Liver (tissue), 9 donors: ENCODE results near the gene LEKR1. TPM values are rescaled to one million over a fixed set of nuclear protein-coding genes. Genes with fewer than 3 reads are reported as not detected.

ENCODE experiments used
- DNase-seq: peaks from one replicate; pipeline ENCODE4 v3.0.0-alpha.2; 2017; ENCODE audit warnings: low spot score
- H3K27ac ChIP-seq, 2 donors: one replicate each; pipeline ENCODE4 v1.7.0; 2013; ENCODE audit warnings: inconsistent platforms in 2 of 2, low read length in 2 of 2, control low read depth in 1 of 2, low read depth in 1 of 2, mild to moderate bottlenecking in 1 of 2
- H3K27me3 ChIP-seq, 4 donors: one replicate each; pipeline versions ENCODE4 v1.6.1 to v1.7.0; 2013; ENCODE audit warnings: low read length in 3 of 4, inconsistent platforms in 1 of 4, mild to moderate bottlenecking in 1 of 4, moderate library complexity in 1 of 4; ENCODE audit not compliant: control insufficient read depth in 4 of 4, insufficient read depth in 4 of 4
- H3K36me3 ChIP-seq, 4 donors: one replicate each; pipeline versions ENCODE4 v1.6.1 to v1.7.0; 2013; ENCODE audit warnings: low read length in 3 of 4, mild to moderate bottlenecking in 3 of 4, low read depth in 1 of 4, moderate library complexity in 1 of 4; ENCODE audit not compliant: control insufficient read depth in 4 of 4, insufficient read depth in 3 of 4
- H3K4me1 ChIP-seq, 4 donors: one replicate each; pipeline versions ENCODE4 v1.6.1 to v1.7.0; 2013; ENCODE audit warnings: low read length in 3 of 4, mild to moderate bottlenecking in 3 of 4, moderate library complexity in 1 of 4; ENCODE audit not compliant: control insufficient read depth in 4 of 4, insufficient read depth in 4 of 4
- H3K4me3 ChIP-seq, 3 donors: one replicate each; pipeline versions ENCODE4 v1.6.1 to v1.7.0; 2013; ENCODE audit warnings: low read length in 3 of 3, control low read depth in 1 of 3, low read depth in 1 of 3, mild to moderate bottlenecking in 1 of 3
- H3K9ac ChIP-seq, 2 donors: one replicate each; pipeline ENCODE4 v1.7.0; 2013; ENCODE audit warnings: low read length in 2 of 2, mild to moderate bottlenecking in 2 of 2, moderate library complexity in 2 of 2, control low read depth in 1 of 2, low read depth in 1 of 2
- H3K9me3 ChIP-seq, 4 donors: one replicate each; pipeline versions ENCODE4 v1.6.1 to v1.7.0; 2013; ENCODE audit warnings: low read length in 3 of 4; ENCODE audit not compliant: control insufficient read depth in 4 of 4
- EGR1 ChIP-seq, 2 donors: IDR thresholded peaks; 2 replicates each; pipeline ENCODE4 v1.6.1; 2016 to 2018; ENCODE audit warnings: antibody characterized with exemption in 2 of 2, low read depth in 2 of 2
- FOXA1 ChIP-seq: IDR thresholded peaks from 2 replicates; pipeline ENCODE4 v1.6.1; 2016; ENCODE audit warnings: antibody characterized with exemption
- FOXA2 ChIP-seq: IDR thresholded peaks from 2 replicates; pipeline ENCODE4 v1.6.1; 2016; ENCODE audit warnings: antibody characterized with exemption
- GABPA ChIP-seq, 2 donors: IDR thresholded peaks in 1 of 2; conservative IDR thresholded peaks in 1 of 2; 2 replicates each; pipeline ENCODE4 v1.6.1; 2016; ENCODE audit warnings: antibody characterized with exemption in 2 of 2, mild to moderate bottlenecking in 1 of 2, moderate library complexity in 1 of 2
- HNF4A ChIP-seq, 2 donors: conservative IDR thresholded peaks; 2 replicates each; pipeline ENCODE4 v1.6.1; 2016; ENCODE audit warnings: antibody characterized with exemption in 2 of 2, mild to moderate bottlenecking in 2 of 2
- HNF4G ChIP-seq: IDR thresholded peaks from 2 replicates; pipeline ENCODE4 v1.6.1; 2016; ENCODE audit warnings: antibody characterized with exemption
- RXRA ChIP-seq, 2 donors: IDR thresholded peaks; 2 replicates each; pipeline ENCODE4 v1.6.1; 2017 to 2018; ENCODE audit warnings: antibody characterized with exemption in 2 of 2, mild to moderate bottlenecking in 1 of 2
- SP1 ChIP-seq: IDR thresholded peaks from 2 replicates; pipeline ENCODE4 v1.6.1; 2018; ENCODE audit warnings: antibody characterized with exemption, mild to moderate bottlenecking
- TAF1 ChIP-seq: conservative IDR thresholded peaks from 2 replicates; pipeline ENCODE4 v1.6.1; 2016; ENCODE audit warnings: antibody characterized with exemption, mild to moderate bottlenecking
- YY1 ChIP-seq: IDR thresholded peaks from 2 replicates; pipeline ENCODE4 v1.6.1; 2016; ENCODE audit warnings: antibody characterized with exemption, mild to moderate bottlenecking
- WGBS: extraction: QIAGEN DNeasy Blood & Tissue Kit; methylation state at CpG from one replicate; pipeline ENCODE4 v1.1.7; 2013; 5-methylcytosine and 5-hydroxymethylcytosine counted together
- polyA plus RNA-seq, 2 donors: library from polyadenylated mRNA; stranded (reverse) in 1 of 2; unstranded in 1 of 2; fragments of 200-250 nt in 1 of 2; fragments of >200 nt in 1 of 2; fragmentation: Nextera tagmentation in 1 of 2; extraction: Ambion mirVana in 1 of 2; gene quantifications; one replicate each; pipeline versions ENCODE4 v1.2.1 to v1.2.3, GENCODE V29; 2013 to 2015
- total RNA-seq, 2 donors: library from RNA; depleted of rRNA; stranded (reverse); fragments of >200 nt; gene quantifications; one replicate each; pipeline ENCODE4 v1.2.3, GENCODE V29; 2014
- TF ChIP-seq, protein P1 (sequence below): IDR thresholded peaks from 2 replicates; pipeline ENCODE4 v1.6.1; 2016; ENCODE audit warnings: antibody characterized with exemption
- TF ChIP-seq, protein P2 (sequence below): IDR thresholded peaks from 2 replicates; pipeline ENCODE4 v1.6.1; 2016; ENCODE audit warnings: antibody characterized with exemption
- TF ChIP-seq, protein P3 (sequence below): fragments of 150-350 bp; IDR thresholded peaks from 2 replicates; pipeline ENCODE4 v1.5.1; 2017; ENCODE audit warnings: improper control_type of control experiment, low read depth, low read length; ENCODE audit not compliant: missing input control
- TF ChIP-seq, protein P4 (sequence below): IDR thresholded peaks from 2 replicates; pipeline ENCODE4 v1.6.1; 2016; ENCODE audit warnings: antibody characterized with exemption
- donor health status: healthy.
- donor health status: healthy.
- donor health status: healthy.
- donor health status: healthy.
- donor health status: healthy.

LEKR1 gene
- total and polyA plus RNA-seq, 4 donors, result 0.19 to 0.72 (median 0.44) TPM

DNA sequence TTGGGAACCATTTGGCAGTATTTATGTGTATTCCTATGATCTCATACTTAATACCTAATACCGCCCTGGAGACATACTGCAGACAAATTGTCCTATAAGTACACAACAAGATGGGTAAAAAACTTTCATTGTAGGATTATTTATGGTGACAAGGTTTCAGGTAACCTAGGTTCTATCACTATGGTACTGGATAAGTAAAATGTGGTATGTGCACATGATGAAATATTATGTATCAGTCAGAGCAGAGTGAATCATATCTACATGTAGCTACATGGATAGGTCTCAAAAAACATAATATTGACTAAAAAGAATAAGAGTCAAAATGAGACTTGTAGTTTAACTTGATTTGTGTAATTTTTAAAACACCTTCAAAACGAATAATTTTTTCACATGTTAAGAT is 147.8 kb downstream of the LEKR1 start:
- H3K9ac ChIP-seq, result no peak overlapping the region
- H3K36me3 ChIP-seq, result no peaks in the 10 kb centered on the region
- H3K9me3 ChIP-seq, result no peaks in the 10 kb centered on the region
- no peaks in the 10 kb centered on the region for H3K27me3 ChIP-seq
- 89% methylated on average over 2 of the region's 2 CpGs for WGBS
- TF ChIP-seq, protein P1, sequence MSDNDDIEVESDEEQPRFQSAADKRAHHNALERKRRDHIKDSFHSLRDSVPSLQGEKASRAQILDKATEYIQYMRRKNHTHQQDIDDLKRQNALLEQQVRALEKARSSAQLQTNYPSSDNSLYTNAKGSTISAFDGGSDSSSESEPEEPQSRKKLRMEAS, result no peak
- TF ChIP-seq, protein P2, sequence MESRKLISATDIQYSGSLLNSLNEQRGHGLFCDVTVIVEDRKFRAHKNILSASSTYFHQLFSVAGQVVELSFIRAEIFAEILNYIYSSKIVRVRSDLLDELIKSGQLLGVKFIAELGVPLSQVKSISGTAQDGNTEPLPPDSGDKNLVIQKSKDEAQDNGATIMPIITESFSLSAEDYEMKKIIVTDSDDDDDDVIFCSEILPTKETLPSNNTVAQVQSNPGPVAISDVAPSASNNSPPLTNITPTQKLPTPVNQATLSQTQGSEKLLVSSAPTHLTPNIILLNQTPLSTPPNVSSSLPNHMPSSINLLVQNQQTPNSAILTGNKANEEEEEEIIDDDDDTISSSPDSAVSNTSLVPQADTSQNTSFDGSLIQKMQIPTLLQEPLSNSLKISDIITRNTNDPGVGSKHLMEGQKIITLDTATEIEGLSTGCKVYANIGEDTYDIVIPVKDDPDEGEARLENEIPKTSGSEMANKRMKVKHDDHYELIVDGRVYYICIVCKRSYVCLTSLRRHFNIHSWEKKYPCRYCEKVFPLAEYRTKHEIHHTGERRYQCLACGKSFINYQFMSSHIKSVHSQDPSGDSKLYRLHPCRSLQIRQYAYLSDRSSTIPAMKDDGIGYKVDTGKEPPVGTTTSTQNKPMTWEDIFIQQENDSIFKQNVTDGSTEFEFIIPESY, result no peak
- TF ChIP-seq, protein P3, sequence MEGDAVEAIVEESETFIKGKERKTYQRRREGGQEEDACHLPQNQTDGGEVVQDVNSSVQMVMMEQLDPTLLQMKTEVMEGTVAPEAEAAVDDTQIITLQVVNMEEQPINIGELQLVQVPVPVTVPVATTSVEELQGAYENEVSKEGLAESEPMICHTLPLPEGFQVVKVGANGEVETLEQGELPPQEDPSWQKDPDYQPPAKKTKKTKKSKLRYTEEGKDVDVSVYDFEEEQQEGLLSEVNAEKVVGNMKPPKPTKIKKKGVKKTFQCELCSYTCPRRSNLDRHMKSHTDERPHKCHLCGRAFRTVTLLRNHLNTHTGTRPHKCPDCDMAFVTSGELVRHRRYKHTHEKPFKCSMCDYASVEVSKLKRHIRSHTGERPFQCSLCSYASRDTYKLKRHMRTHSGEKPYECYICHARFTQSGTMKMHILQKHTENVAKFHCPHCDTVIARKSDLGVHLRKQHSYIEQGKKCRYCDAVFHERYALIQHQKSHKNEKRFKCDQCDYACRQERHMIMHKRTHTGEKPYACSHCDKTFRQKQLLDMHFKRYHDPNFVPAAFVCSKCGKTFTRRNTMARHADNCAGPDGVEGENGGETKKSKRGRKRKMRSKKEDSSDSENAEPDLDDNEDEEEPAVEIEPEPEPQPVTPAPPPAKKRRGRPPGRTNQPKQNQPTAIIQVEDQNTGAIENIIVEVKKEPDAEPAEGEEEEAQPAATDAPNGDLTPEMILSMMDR, result no peak
- TF ChIP-seq EGR1 (IDR thresholded peaks at IDR 0.05; ENCODE audit: low read depth in 2 of 2) (no peak), FOXA1 (no peak), GABPA (IDR thresholded peaks at IDR 0.05 in 1 of 2, conservative IDR thresholded peaks at IDR 0.05 in 1 of 2) (no peak), SP1 (no peak), RXRA (IDR thresholded peaks at IDR 0.05) (no peak), HNF4G (no peak), FOXA2 (no peak), HNF4A (conservative IDR thresholded peaks at IDR 0.05) (no peak), YY1 (no peak), TAF1 (no peak)
- TF ChIP-seq, protein P4, sequence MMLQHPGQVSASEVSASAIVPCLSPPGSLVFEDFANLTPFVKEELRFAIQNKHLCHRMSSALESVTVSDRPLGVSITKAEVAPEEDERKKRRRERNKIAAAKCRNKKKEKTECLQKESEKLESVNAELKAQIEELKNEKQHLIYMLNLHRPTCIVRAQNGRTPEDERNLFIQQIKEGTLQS, result no peak
- no peak for DNase-seq
- no peak overlapping the region for H3K27ac ChIP-seq
- no peak overlapping the region for H3K4me3 ChIP-seq
- H3K4me1 ChIP-seq, result no peaks in the 10 kb centered on the region

DNA sequence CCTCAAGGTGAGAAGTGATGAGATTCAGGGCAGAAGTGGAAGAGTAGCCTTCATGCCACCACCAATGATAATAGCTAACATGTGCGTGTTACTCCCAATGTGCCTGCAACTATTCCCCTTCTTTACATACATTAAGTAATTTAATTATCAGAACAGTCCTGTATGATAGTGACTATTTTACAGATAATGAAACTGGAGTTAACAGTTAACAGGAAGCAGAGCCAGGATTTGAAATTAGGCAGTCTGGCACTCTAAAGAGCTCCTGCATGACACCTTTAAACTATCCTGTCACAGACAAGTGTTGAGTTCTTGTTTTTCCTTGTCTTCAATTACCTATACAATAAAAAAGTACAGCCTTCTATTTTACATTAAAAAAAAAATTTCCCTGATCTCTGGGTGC is 148.8 kb downstream of the LEKR1 start:
- Histone ChIP-seq H3K9ac (no peak overlapping the region), H3K27ac (no peak overlapping the region), H3K9me3 (no peaks in the 10 kb centered on the region), H3K36me3 (no peaks in the 10 kb centered on the region), H3K4me3 (no peak overlapping the region), H3K27me3 (no peaks in the 10 kb centered on the region), H3K4me1 (no peaks in the 10 kb centered on the region)
- TF ChIP-seq EGR1 (IDR thresholded peaks at IDR 0.05; ENCODE audit: low read depth in 2 of 2), result no peak
- TF ChIP-seq RXRA (IDR thresholded peaks at IDR 0.05), result no peak
- no peak for TF ChIP-seq TAF1
- TF ChIP-seq, protein P1, result no peak
- TF ChIP-seq FOXA2, result no peak
- TF ChIP-seq YY1, result no peak
- TF ChIP-seq HNF4A (conservative IDR thresholded peaks at IDR 0.05), result no peak
- TF ChIP-seq HNF4G, result no peak
- TF ChIP-seq, protein P4, result no peak
- 97% methylated on average over 1 of the region's 1 CpG for WGBS
- DNase-seq, result no peak
